ENCODE measurements around the gene KYAT1.

Gene KYAT1

DNA sequence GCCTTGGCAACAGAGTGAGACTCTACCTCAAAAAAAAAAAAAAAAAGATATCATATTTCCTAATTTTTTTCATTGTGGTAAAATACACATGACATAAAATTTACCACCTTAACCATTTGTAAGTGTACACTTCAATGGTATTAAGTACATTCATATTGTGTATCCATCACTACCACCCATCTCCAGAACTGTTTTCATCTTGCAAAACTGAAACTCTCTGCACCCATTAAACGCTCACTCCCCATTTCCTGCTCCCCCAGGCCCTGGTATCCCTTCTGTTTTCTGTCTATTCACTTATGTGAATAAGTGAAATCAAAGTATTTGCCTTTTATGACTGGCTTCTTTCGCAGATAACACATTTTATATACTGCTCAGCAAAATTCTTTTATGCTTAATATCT lies 13.0 kb upstream of the KYAT1 start:
- DNase-seq (ENCODE audit: low read depth, low spot score), result no peak
- H3K9ac ChIP-seq (ENCODE audit: insufficient read length), result no peak overlapping the region
- H3K9me3 ChIP-seq (ENCODE audit: low read depth, low read length), result no peaks in the 10 kb centered on the region
- H3K27ac ChIP-seq, result no peak overlapping the region
- peaks cover 15% of the 10 kb centered on the region; the same call in 1 of the 2 replicates for H3K36me3 ChIP-seq (ENCODE audit: insufficient read depth, low read length)
- no peak overlapping the region for H3K4me3 ChIP-seq
- TF ChIP-seq EZH2 (IDR thresholded peaks at IDR 0.05), result no peak
- no peak for TF ChIP-seq FOXP2 (optimal IDR thresholded peaks at IDR 0.05; ENCODE audit: control extremely low read depth, extremely low read length, insufficient read depth)
- TF ChIP-seq POLR2AphosphoS5 (IDR thresholded peaks at IDR 0.05; ENCODE audit: borderline replicate concordance, low read depth, low read length), result no peak

GRCh38 chr9:128893354-128893753 lies 11.6 kb upstream of the KYAT1 start:
- Histone ChIP-seq H3K4me3 (no peak overlapping the region), H3K27ac (no peak overlapping the region), H3K36me3 (ENCODE audit: insufficient read depth, low read length) (peaks cover 19% of the 10 kb centered on the region; the same call in 1 of the 2 replicates), H3K9ac (ENCODE audit: insufficient read length) (no peak overlapping the region), H3K9me3 (ENCODE audit: low read depth, low read length) (no peaks in the 10 kb centered on the region)
- no peak for DNase-seq (ENCODE audit: low read depth, low spot score)
- no peak for TF ChIP-seq POLR2AphosphoS5 (IDR thresholded peaks at IDR 0.05; ENCODE audit: borderline replicate concordance, low read depth, low read length)
- TF ChIP-seq EZH2 (IDR thresholded peaks at IDR 0.05), result no peak
- TF ChIP-seq FOXP2 (optimal IDR thresholded peaks at IDR 0.05; ENCODE audit: control extremely low read depth, extremely low read length, insufficient read depth), result no peak

GRCh38 chr9:128892221-128892921 lies 10.6 kb upstream of the KYAT1 start:
- H3K9me3 ChIP-seq (ENCODE audit: low read depth, low read length), result no peaks in the 10 kb centered on the region
- H3K36me3 ChIP-seq (ENCODE audit: insufficient read depth, low read length), result peaks cover 18% of the 10 kb centered on the region; the same call in 1 of the 2 replicates
- no peak overlapping the region for H3K27ac ChIP-seq
- H3K9ac ChIP-seq (ENCODE audit: insufficient read length), result no peak overlapping the region
- no peak overlapping the region for H3K4me3 ChIP-seq
- TF ChIP-seq FOXP2 (optimal IDR thresholded peaks at IDR 0.05; ENCODE audit: control extremely low read depth, extremely low read length, insufficient read depth) (no peak), POLR2AphosphoS5 (IDR thresholded peaks at IDR 0.05; ENCODE audit: borderline replicate concordance, low read depth, low read length) (no peak)
- no peak for DNase-seq (ENCODE audit: low read depth, low spot score)

DNA sequence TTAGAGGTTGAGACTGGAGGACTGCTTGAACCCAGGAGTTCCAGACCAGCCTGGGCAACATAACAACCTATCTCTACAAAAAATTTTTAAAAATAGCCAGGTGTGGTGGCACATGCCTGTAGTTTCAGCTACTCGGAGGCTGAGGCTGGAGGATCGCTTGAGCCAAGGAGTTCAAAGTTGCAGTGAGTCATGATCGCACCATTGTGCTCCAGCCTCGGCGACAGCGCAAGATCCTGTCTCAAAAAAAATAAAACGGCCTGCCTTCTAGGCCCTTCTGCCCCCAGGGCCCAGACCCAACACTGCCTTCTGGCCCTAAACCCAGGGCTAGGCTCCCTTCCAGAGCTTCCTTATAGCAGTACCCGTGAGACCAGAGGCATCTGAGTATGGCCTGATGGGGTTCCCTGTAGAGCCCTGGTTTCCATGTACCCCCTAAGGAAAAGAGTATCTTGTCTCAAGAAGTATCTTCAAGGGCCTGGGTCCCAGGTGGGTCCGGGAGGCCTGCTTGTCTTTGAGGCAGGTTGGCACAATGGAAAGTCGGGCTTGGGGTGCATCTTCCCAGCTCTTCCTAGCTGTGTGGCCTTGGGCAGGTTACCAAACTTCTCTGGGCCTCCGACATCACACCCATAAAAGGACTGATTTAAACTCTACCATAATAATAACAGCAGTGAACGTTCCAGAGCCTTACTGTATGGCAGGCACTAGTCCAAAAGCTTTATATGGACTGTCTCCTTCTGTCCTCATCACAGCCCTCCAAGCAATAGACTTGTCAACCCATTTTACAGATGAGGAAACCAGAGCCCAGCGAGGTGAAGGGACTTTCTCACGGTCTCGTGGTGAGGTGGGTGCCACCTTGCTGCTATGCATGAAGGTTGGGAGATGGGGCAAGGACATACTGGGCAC lies 9.8 kb upstream of the KYAT1 start:
- no peak for TF ChIP-seq FOXP2 (optimal IDR thresholded peaks at IDR 0.05; ENCODE audit: control extremely low read depth, extremely low read length, insufficient read depth)
- no peak for TF ChIP-seq POLR2AphosphoS5 (IDR thresholded peaks at IDR 0.05; ENCODE audit: borderline replicate concordance, low read depth, low read length)
- TF ChIP-seq EZH2 (IDR thresholded peaks at IDR 0.05), result no peak
- H3K27ac ChIP-seq, result no peak overlapping the region
- no peak overlapping the region for H3K9ac ChIP-seq (ENCODE audit: insufficient read length)
- no peak for DNase-seq (ENCODE audit: low read depth, low spot score)
- H3K9me3 ChIP-seq (ENCODE audit: low read depth, low read length), result no peaks in the 10 kb centered on the region
- no peak overlapping the region for H3K4me3 ChIP-seq
- peaks cover 21% of the 10 kb centered on the region; the same call in 1 of the 2 replicates for H3K36me3 ChIP-seq (ENCODE audit: insufficient read depth, low read length)

DNA sequence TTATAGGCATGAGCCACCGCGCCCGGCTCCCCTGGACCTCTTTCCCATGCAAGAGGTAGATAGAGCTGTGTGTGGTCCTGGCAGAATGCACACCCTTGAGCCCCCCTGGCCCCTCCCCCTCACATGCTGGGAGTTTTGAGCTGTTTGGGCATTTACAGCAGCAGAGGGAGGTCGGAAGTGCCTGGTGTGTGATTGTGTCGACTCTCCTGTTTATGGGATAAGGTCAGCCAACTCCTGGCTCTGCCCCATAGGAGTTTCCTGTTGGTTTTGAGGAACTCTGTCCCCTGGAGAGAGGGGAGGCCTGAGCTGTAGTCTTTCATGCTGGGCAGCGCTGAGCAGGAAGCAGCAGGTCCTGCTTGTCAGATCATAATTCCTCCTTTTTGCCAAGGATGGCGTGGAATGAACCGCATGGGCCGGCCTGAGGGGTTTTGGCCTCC lies 6.2 kb upstream of the KYAT1 start:
- Histone ChIP-seq H3K27ac (no peak overlapping the region), H3K9ac (ENCODE audit: insufficient read length) (no peak overlapping the region), H3K36me3 (ENCODE audit: insufficient read depth, low read length) (peaks cover 22% of the 10 kb centered on the region; the same call in 1 of the 2 replicates), H3K9me3 (ENCODE audit: low read depth, low read length) (no peaks in the 10 kb centered on the region), H3K4me3 (no peak overlapping the region)
- DNase-seq (ENCODE audit: low read depth, low spot score), result no peak
- TF ChIP-seq FOXP2 (optimal IDR thresholded peaks at IDR 0.05; ENCODE audit: control extremely low read depth, extremely low read length, insufficient read depth) (no peak), POLR2AphosphoS5 (IDR thresholded peaks at IDR 0.05; ENCODE audit: borderline replicate concordance, low read depth, low read length) (no peak), EZH2 (IDR thresholded peaks at IDR 0.05) (no peak)

DNA sequence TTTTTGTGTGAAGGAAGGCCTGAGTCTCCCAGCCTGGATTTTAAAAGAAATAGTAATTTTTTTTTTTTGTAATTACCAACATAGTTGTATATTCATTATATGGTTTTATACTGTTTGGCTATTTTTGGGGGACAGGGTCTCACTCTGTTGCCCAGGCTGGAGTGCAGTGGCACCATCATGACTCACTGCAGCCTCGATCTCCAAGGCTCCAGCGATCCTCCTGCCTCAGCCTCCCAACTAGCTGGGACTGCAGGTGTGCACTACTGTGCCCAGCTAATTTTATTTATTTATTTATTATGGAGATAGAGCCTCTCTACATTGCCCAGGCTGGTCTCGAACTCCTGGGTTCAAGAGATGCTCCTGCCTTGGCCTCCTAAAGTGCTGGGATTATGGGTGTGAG lies 5.3 kb upstream of the KYAT1 start:
- H3K9me3 ChIP-seq (ENCODE audit: low read depth, low read length), result no peaks in the 10 kb centered on the region
- DNase-seq (ENCODE audit: low read depth, low spot score), result no peak
- TF ChIP-seq POLR2AphosphoS5 (IDR thresholded peaks at IDR 0.05; ENCODE audit: borderline replicate concordance, low read depth, low read length) (no peak), FOXP2 (optimal IDR thresholded peaks at IDR 0.05; ENCODE audit: control extremely low read depth, extremely low read length, insufficient read depth) (no peak)
- H3K4me3 ChIP-seq, result no peak overlapping the region
- no peak overlapping the region for H3K27ac ChIP-seq
- H3K9ac ChIP-seq (ENCODE audit: insufficient read length), result no peak overlapping the region
- peaks cover 21% of the 10 kb centered on the region; the same call in 1 of the 2 replicates for H3K36me3 ChIP-seq (ENCODE audit: insufficient read depth, low read length)

DNA sequence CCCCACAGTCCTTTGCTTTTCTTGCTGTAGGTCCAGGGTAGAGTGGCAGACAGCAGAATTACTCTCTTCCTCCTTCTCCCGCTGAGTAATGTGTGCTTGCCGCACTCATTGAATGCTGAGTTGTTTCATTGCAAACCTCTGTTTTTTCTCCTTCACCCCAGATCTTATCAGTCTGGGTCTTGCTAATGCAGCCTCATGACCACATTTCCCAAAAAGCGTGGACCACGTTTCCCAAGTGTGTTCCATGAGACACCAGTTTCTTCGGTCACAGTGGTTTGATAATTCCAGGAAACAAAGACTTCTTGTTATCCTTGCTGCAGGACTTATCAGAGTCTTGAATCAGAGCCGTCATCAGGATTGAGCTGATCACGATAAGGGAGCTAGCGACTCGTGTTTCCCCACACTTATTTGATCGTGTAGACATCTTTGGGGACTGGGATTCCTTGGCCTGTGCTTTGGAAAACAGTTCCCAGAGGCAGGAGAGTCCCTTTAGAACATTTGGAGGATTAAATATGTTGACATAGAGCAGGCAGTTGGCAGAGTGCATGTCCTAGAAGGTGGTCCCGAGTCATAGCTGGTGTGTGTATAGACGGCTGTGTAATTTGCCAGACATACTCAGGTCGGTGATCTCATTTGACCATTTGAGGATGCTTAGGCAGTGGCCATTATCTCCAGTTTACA lies 4.6 kb upstream of the KYAT1 start:
- TF ChIP-seq POLR2AphosphoS5 (IDR thresholded peaks at IDR 0.05; ENCODE audit: borderline replicate concordance, low read depth, low read length) (no peak), EZH2 (IDR thresholded peaks at IDR 0.05) (no peak), FOXP2 (optimal IDR thresholded peaks at IDR 0.05; ENCODE audit: control extremely low read depth, extremely low read length, insufficient read depth) (no peak)
- Histone ChIP-seq H3K36me3 (ENCODE audit: insufficient read depth, low read length) (peaks cover 19% of the 10 kb centered on the region; the same call in 1 of the 2 replicates), H3K9me3 (ENCODE audit: low read depth, low read length) (no peaks in the 10 kb centered on the region), H3K9ac (ENCODE audit: insufficient read length) (no peak overlapping the region), H3K4me3 (no peak overlapping the region), H3K27ac (no peak overlapping the region)
- DNase-seq (ENCODE audit: low read depth, low spot score), result no peak

DNA sequence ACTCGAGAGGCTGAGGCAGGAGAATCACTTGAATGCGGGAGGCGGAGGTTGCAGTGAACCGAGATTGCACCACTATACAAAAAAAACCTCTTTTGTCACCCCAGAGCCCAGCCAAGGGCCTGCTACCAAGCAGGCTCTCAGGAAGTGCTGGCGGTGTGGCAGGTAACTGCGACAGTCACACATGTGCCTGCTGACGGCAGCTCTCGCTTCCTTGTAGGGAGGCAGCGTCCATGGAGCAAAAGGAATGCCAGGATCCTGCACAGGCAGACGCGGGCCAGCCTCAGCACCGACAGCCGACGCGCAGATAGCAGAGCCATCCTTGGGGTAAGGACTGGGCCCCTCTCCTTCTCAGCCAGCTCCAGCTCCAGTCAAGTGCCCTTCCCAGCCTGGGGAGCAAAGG lies 4.0 kb upstream of the KYAT1 start:
- no peaks in the 10 kb centered on the region for H3K9me3 ChIP-seq (ENCODE audit: low read depth, low read length)
- H3K27ac ChIP-seq, result no peak overlapping the region
- H3K4me3 ChIP-seq, result no peak overlapping the region
- no peak for DNase-seq (ENCODE audit: low read depth, low spot score)
- TF ChIP-seq FOXP2 (optimal IDR thresholded peaks at IDR 0.05; ENCODE audit: control extremely low read depth, extremely low read length, insufficient read depth) (no peak), POLR2AphosphoS5 (IDR thresholded peaks at IDR 0.05; ENCODE audit: borderline replicate concordance, low read depth, low read length) (no peak), EZH2 (IDR thresholded peaks at IDR 0.05) (no peak)
- no peak overlapping the region for H3K9ac ChIP-seq (ENCODE audit: insufficient read length)
- peaks cover 19% of the 10 kb centered on the region; the same call in 1 of the 2 replicates for H3K36me3 ChIP-seq (ENCODE audit: insufficient read depth, low read length)
